NCI-H748 (cell line): ENCODE measurements around the gene ARHGAP45.

Source experiments
- DNase-seq: peaks from one replicate; lab custom pipeline; 2025; ENCODE audit not compliant: unreplicated experiment; lab: John Stamatoyannopoulos, UW

Gene ARHGAP45

DNA sequence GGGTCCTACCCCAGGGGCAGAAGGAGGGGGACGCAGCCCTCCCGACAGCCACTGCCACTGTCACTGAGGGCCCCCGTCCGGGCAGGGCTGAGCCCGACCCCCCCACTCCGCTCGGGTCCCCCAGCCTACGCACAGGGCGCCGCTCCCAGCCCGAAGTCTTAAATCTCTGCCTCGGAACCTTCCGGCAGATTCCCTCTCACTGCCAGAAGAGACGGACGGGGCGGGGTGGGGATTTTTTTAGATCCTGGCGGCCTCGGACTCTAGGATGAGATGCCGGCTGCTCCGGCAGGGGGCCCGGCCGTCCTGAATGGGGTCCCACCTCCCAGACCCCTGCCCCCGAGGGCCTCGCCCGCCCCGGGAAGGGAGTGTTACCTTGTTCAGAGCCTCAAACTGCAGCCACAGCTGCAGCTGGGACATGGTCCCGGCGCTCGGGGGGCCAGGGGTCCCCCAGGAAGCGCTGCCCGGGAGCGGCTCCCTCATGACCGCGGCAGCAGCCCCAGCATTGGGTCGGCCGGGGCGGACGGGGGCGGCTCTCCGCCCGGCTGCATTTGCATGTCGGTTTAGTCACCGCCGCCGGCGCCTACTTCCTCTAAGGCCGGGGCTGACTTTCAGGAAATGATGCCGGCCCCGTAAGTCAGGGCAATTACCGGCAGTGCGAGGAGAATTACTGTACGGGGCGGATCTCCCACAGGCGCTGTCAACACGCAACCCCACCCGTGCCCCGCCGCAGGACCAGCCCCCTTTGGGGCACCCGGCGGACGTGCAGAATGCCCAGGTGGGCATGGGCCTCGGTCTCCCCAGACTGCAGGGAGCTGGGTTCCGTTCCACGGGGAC lies 65.0 kb downstream of the ARHGAP45 start:
- DNase-seq, result peak; percentile 12

DNA sequence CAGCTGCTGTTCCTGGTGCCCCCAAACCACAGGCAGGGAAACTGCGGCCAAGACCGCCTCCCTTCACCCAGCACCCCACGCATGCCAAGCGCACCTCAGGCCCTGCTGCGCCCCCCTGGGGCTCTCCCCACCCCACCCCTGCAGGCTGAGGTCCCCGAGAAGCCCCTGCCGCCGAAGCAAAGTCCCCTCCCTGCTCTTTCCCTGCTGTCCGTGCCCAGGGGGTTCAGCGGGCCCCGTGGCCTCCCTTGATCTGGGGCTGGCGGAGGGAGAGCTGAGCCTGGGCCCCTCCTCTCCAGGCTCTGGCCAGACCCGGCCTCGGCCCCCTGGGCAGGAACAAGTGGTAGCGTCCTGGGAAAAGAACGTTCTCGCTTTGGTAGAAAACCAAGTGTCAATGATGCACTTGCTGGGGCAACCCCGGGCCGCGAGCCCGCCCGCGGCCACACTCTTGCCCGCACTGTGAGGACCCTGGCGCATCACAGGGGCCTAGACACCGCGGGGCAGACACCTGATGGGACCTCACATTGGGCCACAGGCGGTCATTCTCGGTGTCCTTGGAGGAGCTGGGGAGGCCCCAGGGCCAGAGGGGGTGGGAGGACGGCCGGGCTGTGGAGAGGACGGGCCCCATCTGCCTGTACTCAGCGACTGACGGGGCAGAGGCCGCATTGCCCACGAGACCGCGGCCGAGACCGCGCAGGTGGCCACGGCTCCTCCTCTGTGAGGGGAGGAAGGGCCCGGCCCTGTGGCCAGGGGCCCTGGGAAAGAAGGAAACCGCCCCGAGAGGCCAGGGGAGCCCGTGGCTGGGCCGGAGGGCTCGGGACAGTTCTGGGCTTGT lies 65.8 kb downstream of the ARHGAP45 start:
- DNase-seq, result no peak

- no peak for DNase-seq
Observed at GRCh38 chr19:1133471-1133929, 66.5 kb downstream of the ARHGAP45 start.

- DNase-seq, result no peak
Observed at GRCh38 chr19:1134431-1134830, 67.5 kb downstream of the ARHGAP45 start.

GRCh38 chr19:1135454-1135853 lies 68.5 kb downstream of the ARHGAP45 start:
- DNase-seq, result no peak

GRCh38 chr19:1136201-1136600 lies 69.2 kb downstream of the ARHGAP45 start:
- DNase-seq, result no peak
